ENCODE measurements around the gene S100A8.
"Not testable (repeated sequence)": the region's sequence is repeated elsewhere in the genome, so short reads cannot be mapped to it uniquely, and the experiment has no call there.

S100A8 gene

GRCh38 chr1:153390938-153391710 is at the start of gene S100A8:
S100A8 (minus strand) TSS chr1:153391073; CDS start chr1:153390535, 538 bp downstream.
- no peak for DNase-seq (ENCODE audit: low read depth, low spot score)

- no peak for DNase-seq (ENCODE audit: low read depth, low spot score)
Observed at GRCh38 chr1:153439273-153439672, 48.4 kb upstream of the S100A8 start.

GRCh38 chr1:153438599-153438998 is 47.7 kb upstream of the S100A8 start:
- DNase-seq (ENCODE audit: low read depth, low spot score): no peak

- DNase-seq (ENCODE audit: low read depth, low spot score): no peak
Observed at GRCh38 chr1:153437236-153437635, 46.4 kb upstream of the S100A8 start.

GRCh38 chr1:153434746-153435455 is 44.0 kb upstream of the S100A8 start:
- no peak for DNase-seq (ENCODE audit: low read depth, low spot score)

GRCh38 chr1:153432874-153433681 is 42.2 kb upstream of the S100A8 start:
- no peak for DNase-seq (ENCODE audit: low read depth, low spot score)

GRCh38 chr1:153431928-153432327 is 41.1 kb upstream of the S100A8 start:
- DNase-seq (ENCODE audit: low read depth, low spot score): no peak

- no peak for DNase-seq (ENCODE audit: low read depth, low spot score)
Observed at GRCh38 chr1:153431427-153431826, 40.6 kb upstream of the S100A8 start.

GRCh38 chr1:153431002-153431401 is 40.1 kb upstream of the S100A8 start:
- no peak for DNase-seq (ENCODE audit: low read depth, low spot score)

- no peak for DNase-seq (ENCODE audit: low read depth, low spot score)
Observed at GRCh38 chr1:153430561-153430960, 39.7 kb upstream of the S100A8 start.

GRCh38 chr1:153430166-153430553 is 39.3 kb upstream of the S100A8 start:
- DNase-seq (ENCODE audit: low read depth, low spot score): no peak

GRCh38 chr1:153429266-153430165 is 38.6 kb upstream of the S100A8 start:
- no peak for DNase-seq (ENCODE audit: low read depth, low spot score)

- DNase-seq (ENCODE audit: low read depth, low spot score): no peak
Observed at GRCh38 chr1:153428791-153429190, 37.9 kb upstream of the S100A8 start.

- no peak for DNase-seq (ENCODE audit: low read depth, low spot score)
Observed at GRCh38 chr1:153428073-153428638, 37.3 kb upstream of the S100A8 start.

GRCh38 chr1:153426809-153427208 is 35.9 kb upstream of the S100A8 start:
- DNase-seq (ENCODE audit: low read depth, low spot score): no peak

GRCh38 chr1:153422450-153423068 is 31.7 kb upstream of the S100A8 start:
- DNase-seq (ENCODE audit: low read depth, low spot score): peak; percentile 7

- DNase-seq (ENCODE audit: low read depth, low spot score): no peak
Observed at GRCh38 chr1:153420306-153420705, 29.4 kb upstream of the S100A8 start.

- DNase-seq (ENCODE audit: low read depth, low spot score): not testable (repeated sequence)
Observed at GRCh38 chr1:153419436-153419793, 28.5 kb upstream of the S100A8 start.

GRCh38 chr1:153418758-153419435 is 28.0 kb upstream of the S100A8 start:
- DNase-seq (ENCODE audit: low read depth, low spot score): not testable (repeated sequence)
